Keratinocyte (primary cell): ENCODE data around the gene MT1E.

Experiments used
- EZH2 ChIP-seq: IDR thresholded peaks from one replicate; pipeline ENCODE4 v1.6.1; 2012; ENCODE audit warnings: inconsistent platforms, mild to moderate bottlenecking, low read length, moderate library complexity
- TF ChIP-seq, protein P1 (sequence below), 3 experiments: IDR thresholded peaks in 1 of 3; conservative IDR thresholded peaks in 1 of 3; optimal IDR thresholded peaks in 1 of 3; 2 replicates in 2 of 3; 3 replicates in 1 of 3; pipeline versions ENCODE3 to v1.5.1; 2011; ENCODE audit warnings: low read length in 3 of 3, mild to moderate bottlenecking in 3 of 3, moderate library complexity in 2 of 3, control low read depth in 1 of 3, inconsistent platforms in 1 of 3; ENCODE audit not compliant: insufficient read depth in 2 of 3; ENCODE audit errors: extremely low read depth in 1 of 3

DNA sequence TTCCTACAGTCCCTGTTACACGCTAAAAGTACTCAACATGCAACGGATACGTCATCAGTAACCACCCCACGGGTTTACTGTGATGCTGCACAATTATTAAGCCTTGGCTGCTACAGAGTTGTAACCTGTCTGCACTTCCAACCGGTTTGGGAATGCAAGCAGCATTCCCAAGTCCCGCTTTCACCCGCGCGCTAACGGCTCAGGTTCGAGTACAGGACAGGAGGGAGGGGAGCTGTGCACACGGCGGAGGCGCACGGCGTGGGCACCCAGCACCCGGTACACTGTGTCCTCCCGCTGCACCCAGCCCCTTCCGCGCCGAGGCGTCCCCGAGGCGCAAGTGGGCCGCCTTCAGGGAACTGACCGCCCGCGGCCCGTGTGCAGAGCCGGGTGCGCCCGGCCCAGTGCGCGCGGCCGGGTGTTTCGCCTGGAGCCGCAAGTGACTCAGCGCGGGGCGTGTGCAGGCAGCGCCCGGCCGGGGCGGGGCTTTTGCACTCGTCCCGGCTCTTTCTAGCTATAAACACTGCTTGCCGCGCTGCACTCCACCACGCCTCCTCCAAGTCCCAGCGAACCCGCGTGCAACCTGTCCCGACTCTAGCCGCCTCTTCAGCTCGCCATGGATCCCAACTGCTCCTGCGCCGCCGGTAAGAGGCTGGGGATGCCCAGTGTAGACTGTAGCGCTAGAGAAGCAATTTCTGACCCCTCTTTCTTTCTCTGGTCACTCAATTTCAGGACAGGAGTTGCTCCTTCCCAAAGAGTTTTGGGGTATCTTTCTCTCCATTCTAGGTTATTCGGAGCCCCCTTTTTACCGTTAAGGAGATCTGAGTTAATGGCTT, 17.3 kb upstream of the MT1E start, which contains the start of gene MT2A:
- TF ChIP-seq, protein P1, sequence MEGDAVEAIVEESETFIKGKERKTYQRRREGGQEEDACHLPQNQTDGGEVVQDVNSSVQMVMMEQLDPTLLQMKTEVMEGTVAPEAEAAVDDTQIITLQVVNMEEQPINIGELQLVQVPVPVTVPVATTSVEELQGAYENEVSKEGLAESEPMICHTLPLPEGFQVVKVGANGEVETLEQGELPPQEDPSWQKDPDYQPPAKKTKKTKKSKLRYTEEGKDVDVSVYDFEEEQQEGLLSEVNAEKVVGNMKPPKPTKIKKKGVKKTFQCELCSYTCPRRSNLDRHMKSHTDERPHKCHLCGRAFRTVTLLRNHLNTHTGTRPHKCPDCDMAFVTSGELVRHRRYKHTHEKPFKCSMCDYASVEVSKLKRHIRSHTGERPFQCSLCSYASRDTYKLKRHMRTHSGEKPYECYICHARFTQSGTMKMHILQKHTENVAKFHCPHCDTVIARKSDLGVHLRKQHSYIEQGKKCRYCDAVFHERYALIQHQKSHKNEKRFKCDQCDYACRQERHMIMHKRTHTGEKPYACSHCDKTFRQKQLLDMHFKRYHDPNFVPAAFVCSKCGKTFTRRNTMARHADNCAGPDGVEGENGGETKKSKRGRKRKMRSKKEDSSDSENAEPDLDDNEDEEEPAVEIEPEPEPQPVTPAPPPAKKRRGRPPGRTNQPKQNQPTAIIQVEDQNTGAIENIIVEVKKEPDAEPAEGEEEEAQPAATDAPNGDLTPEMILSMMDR (optimal IDR thresholded peaks at IDR 0.05 in 1 of 3, IDR thresholded peaks at IDR 0.05 in 1 of 3, conservative IDR thresholded peaks at IDR 0.05 in 1 of 3; ENCODE audit: extremely low read depth in 1 of 3, insufficient read depth in 2 of 3, low read length in 3 of 3): no peak
- TF ChIP-seq EZH2: no peak
